Testis (tissue), 3 donors: Measurements from ENCODE around the gene E2F6. TPM values are rescaled to one million over a fixed set of nuclear protein-coding genes. Genes with fewer than 3 reads are reported as not detected.

Experiments used
- DNase-seq: peaks from one replicate; pipeline ENCODE4 v3.0.0-alpha.2; 2019
- H3K27ac ChIP-seq, 2 donors: fragments of 200-600 bp; sonication (generic); one replicate each; pipeline ENCODE4 v1.5.1; 2019
- H3K27me3 ChIP-seq: fragments of 200-600 bp; sonication (generic); one replicate; pipeline ENCODE4 v1.5.1; 2019
- H3K36me3 ChIP-seq: fragments of 200-600 bp; sonication (generic); one replicate; pipeline ENCODE4 v1.5.1; 2017; ENCODE audit warnings: low read depth; ENCODE audit errors: missing control alignments
- H3K4me1 ChIP-seq: fragments of 200-600 bp; sonication (generic); one replicate; pipeline ENCODE4 v1.5.1; 2019
- H3K4me3 ChIP-seq, 2 donors: fragments of 200-600 bp; sonication (generic); one replicate each; pipeline ENCODE4 v1.5.1; 2017 to 2019
- H3K9me3 ChIP-seq: fragments of 200-600 bp; sonication (generic); one replicate; pipeline ENCODE4 v1.5.1; 2017
- CTCF ChIP-seq, 3 experiments: fragments of 450-650 bp in 2 of 3; fragments of 200-600 bp in 1 of 3; sonication (generic) in 1 of 3; IDR thresholded peaks; one replicate each; pipeline ENCODE4 v1.5.1; 2016 to 2019; ENCODE audit warnings: antibody characterized with exemption in 3 of 3, mild to moderate bottlenecking in 2 of 3, moderate library complexity in 1 of 3
- POLR2A ChIP-seq: fragments of 450-650 bp; IDR thresholded peaks from one replicate; pipeline ENCODE4 v1.6.1; 2017; ENCODE audit warnings: antibody characterized with exemption, mild to moderate bottlenecking, moderate library complexity
- WGBS, 2 donors: methylation state at CpG; one replicate each; pipeline ENCODE4 v1.1.5; 2018; 5-methylcytosine and 5-hydroxymethylcytosine counted together
- intact Hi-C: fragments of 100-400 bp; cut with DNase I; formaldehyde crosslinking; loops from one replicate; pipeline ENCODE4 v1.15.1; 2023; ENCODE audit warnings: low total_unique reads
- polyA plus RNA-seq: library from polyadenylated mRNA; stranded (reverse); fragments of 350-450 nt; fragmentation: Illumina TruSeq; extraction: RNeasy Lipid Tissue Mini Kit (QIAGEN cat#74804); gene quantifications from one replicate; pipeline ENCODE4 v1.2.3, GENCODE V29; 2014; ENCODE audit warnings: low read depth, low replicate concordance; ENCODE audit not compliant: insufficient read depth
- total RNA-seq, 2 donors: library from RNA; depleted of rRNA; stranded (reverse); fragments of >200 nt; gene quantifications; one replicate each; pipeline ENCODE4 v1.2.3, GENCODE V29; 2016

Gene E2F6
- total and polyA plus RNA-seq, 3 donors from 2014 or later: 15.7 to 24.3 (median 20.2) TPM

- intact Hi-C loops: no loop called here
- no peaks in the 10 kb centered on the region for H3K4me1 ChIP-seq
- 93 to 98% methylated on average over 9 of the region's 9 CpGs for WGBS, 2 donors
- no peak overlapping the region for H3K4me3 ChIP-seq
- no peaks in the 10 kb centered on the region for H3K9me3 ChIP-seq
- H3K36me3 ChIP-seq: no peaks in the 10 kb centered on the region
- no peak for DNase-seq
- H3K27ac ChIP-seq: no peak overlapping the region
- no peaks in the 10 kb centered on the region for H3K27me3 ChIP-seq
- TF ChIP-seq CTCF (IDR thresholded peaks at IDR 0.05): no peak
- TF ChIP-seq POLR2A: no peak
Observed at GRCh38 chr2:11438555-11439080, 27.3 kb downstream of the E2F6 start.

GRCh38 chr2:11437602-11438001, 28.4 kb downstream of the E2F6 start:
- no peaks in the 10 kb centered on the region for H3K36me3 ChIP-seq
- 81 to 87% methylated on average over 5 of the region's 5 CpGs for WGBS, 2 donors
- no peaks in the 10 kb centered on the region for H3K27me3 ChIP-seq
- H3K4me3 ChIP-seq: no peak overlapping the region
- H3K9me3 ChIP-seq: no peaks in the 10 kb centered on the region
- H3K4me1 ChIP-seq: no peaks in the 10 kb centered on the region
- intact Hi-C loops: no loop called here
- no peak for DNase-seq
- H3K27ac ChIP-seq: no peak overlapping the region
- TF ChIP-seq POLR2A (no peak), CTCF (IDR thresholded peaks at IDR 0.05) (no peak)

- 90 to 95% methylated on average over 8 of the region's 8 CpGs for WGBS, 2 donors
- no peak overlapping the region for H3K27ac ChIP-seq
- no peak for DNase-seq
- H3K27me3 ChIP-seq: no peaks in the 10 kb centered on the region
- H3K36me3 ChIP-seq: no peaks in the 10 kb centered on the region
- H3K9me3 ChIP-seq: no peaks in the 10 kb centered on the region
- H3K4me3 ChIP-seq: no peak overlapping the region
- TF ChIP-seq POLR2A (no peak), CTCF (IDR thresholded peaks at IDR 0.05) (no peak)
- no peaks in the 10 kb centered on the region for H3K4me1 ChIP-seq
- intact Hi-C loops: no loop called here
Observed at GRCh38 chr2:11435036-11435435, 30.9 kb downstream of the E2F6 start.

- H3K4me1 ChIP-seq: no peaks in the 10 kb centered on the region
- H3K27me3 ChIP-seq: no peaks in the 10 kb centered on the region
- H3K4me3 ChIP-seq: no peak overlapping the region
- H3K27ac ChIP-seq: no peak overlapping the region
- TF ChIP-seq CTCF (IDR thresholded peaks at IDR 0.05): no peak
- no peak for TF ChIP-seq POLR2A
- 96% methylated on average over 7 of the region's 7 CpGs for WGBS, 2 donors
- intact Hi-C loops: no loop called here
- no peaks in the 10 kb centered on the region for H3K36me3 ChIP-seq
- no peaks in the 10 kb centered on the region for H3K9me3 ChIP-seq
- DNase-seq: no peak
Observed at GRCh38 chr2:11434443-11434842, 31.5 kb downstream of the E2F6 start.

- Histone ChIP-seq H3K4me1 (no peaks in the 10 kb centered on the region), H3K9me3 (no peaks in the 10 kb centered on the region), H3K36me3 (no peaks in the 10 kb centered on the region), H3K4me3 (no peak overlapping the region), H3K27me3 (no peaks in the 10 kb centered on the region), H3K27ac (no peak overlapping the region)
- intact Hi-C loops: no loop called here
- WGBS, 2 donors: 90 to 94% methylated on average over 5 of the region's 5 CpGs
- no peak for DNase-seq
- TF ChIP-seq POLR2A (no peak), CTCF (IDR thresholded peaks at IDR 0.05) (no peak)
Observed at GRCh38 chr2:11433822-11434221, 32.1 kb downstream of the E2F6 start.
